Ascending aorta (tissue), 2 donors: Measurements from ENCODE around the gene SLC17A9. TPM values are rescaled to one million over a fixed set of nuclear protein-coding genes. Genes with fewer than 3 reads are reported as not detected.

Experiments used
- DNase-seq, 2 donors: peaks; one replicate each; pipeline ENCODE4 v3.0.0-alpha.2; 2019; ENCODE audit warnings: low spot score in 2 of 2
- H3K27ac ChIP-seq, 2 donors: fragments of 200-600 bp; sonication (generic); one replicate each; pipeline ENCODE4 v1.5.1; 2016 to 2017; ENCODE audit warnings: mild to moderate bottlenecking in 1 of 2
- H3K27me3 ChIP-seq: fragments of 200-600 bp; sonication (generic); one replicate; pipeline ENCODE4 v1.5.1; 2017
- H3K36me3 ChIP-seq, 2 donors: fragments of 200-600 bp; sonication (generic); one replicate each; pipeline ENCODE4 v1.5.1; 2016
- H3K4me1 ChIP-seq, 2 donors: fragments of 200-600 bp; sonication (generic); one replicate each; pipeline ENCODE4 v1.5.1; 2016 to 2017; ENCODE audit warnings: mild to moderate bottlenecking in 1 of 2
- H3K4me3 ChIP-seq, 2 donors: fragments of 200-600 bp; sonication (generic); one replicate each; pipeline ENCODE4 v1.5.1; 2016 to 2017; ENCODE audit warnings: mild to moderate bottlenecking in 1 of 2
- H3K9me3 ChIP-seq, 2 donors: fragments of 200-600 bp; sonication (generic); one replicate each; pipeline ENCODE4 v1.5.1; 2016
- intact Hi-C: fragments of 100-400 bp; cut with DNase I; formaldehyde crosslinking; loops from one replicate; pipeline ENCODE4 v1.15.1; 2023
- total RNA-seq: library from RNA; depleted of rRNA; stranded (reverse); fragments of >200 nt; gene quantifications from one replicate; pipeline ENCODE4 v1.1.0, GENCODE V29; 2016
- TF ChIP-seq, protein P1 (sequence below), 3 experiments: fragments of 200-600 bp in 2 of 3; fragments of 450-650 bp in 1 of 3; sonication (generic) in 2 of 3; IDR thresholded peaks; one replicate each; pipeline ENCODE4 v1.5.1; 2016 to 2019; ENCODE audit warnings: antibody characterized with exemption in 3 of 3, mild to moderate bottlenecking in 1 of 3, moderate library complexity in 1 of 3

SLC17A9 gene
- total RNA-seq, 1 donor from 2014 or later = 30.0 TPM

DNA sequence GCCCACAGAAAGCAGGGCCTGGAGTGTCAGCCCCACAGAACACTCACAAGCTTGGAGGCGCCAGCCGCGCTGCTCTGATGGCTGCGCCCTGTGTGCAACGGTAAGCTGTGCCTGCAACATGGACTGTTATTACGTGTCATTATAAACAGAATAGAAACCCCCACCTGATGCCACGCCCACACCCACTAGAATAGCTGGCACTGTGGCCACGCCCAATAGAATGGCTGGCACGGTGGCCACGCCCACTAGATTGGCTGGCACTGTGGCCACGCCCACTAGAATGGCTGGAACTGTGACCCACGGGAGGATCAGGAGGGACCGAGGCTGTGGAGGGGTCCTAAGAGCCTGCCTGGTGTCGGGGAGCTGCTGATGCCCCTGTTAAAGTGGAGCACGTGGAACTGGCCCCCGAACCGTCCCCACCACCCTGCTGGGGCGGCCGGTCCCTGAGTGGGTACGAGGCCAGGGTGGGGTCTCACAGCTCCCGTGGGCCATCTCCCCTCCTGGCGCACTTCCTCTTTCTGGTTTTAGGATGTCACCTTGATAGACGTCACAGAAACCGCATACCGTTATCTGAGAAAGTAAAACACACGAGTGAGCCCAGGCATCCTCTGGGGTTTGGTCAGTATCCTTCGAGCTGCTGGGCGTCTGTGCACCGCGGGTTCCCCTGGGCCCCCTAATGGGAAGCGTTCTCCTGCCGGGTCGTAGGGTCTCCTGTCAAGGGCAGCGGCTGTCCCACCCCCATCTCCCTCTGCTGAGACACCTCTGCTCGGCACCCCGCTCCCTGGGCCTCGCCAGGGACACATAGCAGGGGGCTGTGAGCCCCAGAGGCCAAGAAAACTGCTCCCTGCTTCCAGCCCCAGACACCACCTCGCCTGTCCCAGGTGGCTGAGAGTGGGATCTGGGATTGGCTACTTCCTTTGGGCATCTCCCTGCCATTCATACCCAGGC, 25.4 kb downstream of the SLC17A9 start:
- DNase-seq = no peak
- no peak overlapping the region for H3K4me3 ChIP-seq
- no peak overlapping the region for H3K27ac ChIP-seq
- no peaks in the 10 kb centered on the region for H3K4me1 ChIP-seq
- intact Hi-C loops = no loop called here
- H3K36me3 ChIP-seq = no peaks in the 10 kb centered on the region
- no peaks in the 10 kb centered on the region for H3K27me3 ChIP-seq
- TF ChIP-seq, protein P1, sequence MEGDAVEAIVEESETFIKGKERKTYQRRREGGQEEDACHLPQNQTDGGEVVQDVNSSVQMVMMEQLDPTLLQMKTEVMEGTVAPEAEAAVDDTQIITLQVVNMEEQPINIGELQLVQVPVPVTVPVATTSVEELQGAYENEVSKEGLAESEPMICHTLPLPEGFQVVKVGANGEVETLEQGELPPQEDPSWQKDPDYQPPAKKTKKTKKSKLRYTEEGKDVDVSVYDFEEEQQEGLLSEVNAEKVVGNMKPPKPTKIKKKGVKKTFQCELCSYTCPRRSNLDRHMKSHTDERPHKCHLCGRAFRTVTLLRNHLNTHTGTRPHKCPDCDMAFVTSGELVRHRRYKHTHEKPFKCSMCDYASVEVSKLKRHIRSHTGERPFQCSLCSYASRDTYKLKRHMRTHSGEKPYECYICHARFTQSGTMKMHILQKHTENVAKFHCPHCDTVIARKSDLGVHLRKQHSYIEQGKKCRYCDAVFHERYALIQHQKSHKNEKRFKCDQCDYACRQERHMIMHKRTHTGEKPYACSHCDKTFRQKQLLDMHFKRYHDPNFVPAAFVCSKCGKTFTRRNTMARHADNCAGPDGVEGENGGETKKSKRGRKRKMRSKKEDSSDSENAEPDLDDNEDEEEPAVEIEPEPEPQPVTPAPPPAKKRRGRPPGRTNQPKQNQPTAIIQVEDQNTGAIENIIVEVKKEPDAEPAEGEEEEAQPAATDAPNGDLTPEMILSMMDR (IDR thresholded peaks at IDR 0.05) = no peak
- no peaks in the 10 kb centered on the region for H3K9me3 ChIP-seq

DNA sequence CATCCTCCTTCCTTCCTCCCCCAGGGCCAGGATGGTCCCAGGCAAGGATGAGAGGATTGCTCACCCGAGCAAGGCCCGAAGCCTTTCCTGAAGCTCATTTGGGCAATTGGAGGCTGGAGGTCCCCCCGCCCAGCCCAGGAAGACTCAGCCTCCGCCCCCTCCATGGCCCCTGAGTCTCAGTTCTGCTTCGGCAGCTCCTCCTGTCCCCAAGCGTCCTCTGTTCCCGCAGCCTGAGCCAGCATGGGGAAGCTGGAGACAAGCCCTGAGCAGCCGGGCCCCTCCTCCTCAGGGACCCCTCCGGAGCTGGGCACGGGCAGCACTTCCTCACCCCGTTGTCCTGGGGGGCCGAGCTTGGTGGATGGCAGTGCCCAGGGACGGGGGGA, 26.0 kb downstream of the SLC17A9 start:
- intact Hi-C loops = no loop called here
- no peaks in the 10 kb centered on the region for H3K27me3 ChIP-seq
- TF ChIP-seq, protein P1 (IDR thresholded peaks at IDR 0.05) = no peak

GRCh38 chr20:62979310-62979709, 26.8 kb downstream of the SLC17A9 start:
- Histone ChIP-seq H3K36me3 (no peaks in the 10 kb centered on the region), H3K4me1 (no peaks in the 10 kb centered on the region), H3K27ac (no peak overlapping the region), H3K27me3 (no peaks in the 10 kb centered on the region), H3K9me3 (no peaks in the 10 kb centered on the region), H3K4me3 (no peak overlapping the region)
- no peak for DNase-seq
- intact Hi-C loops = no loop called here
- TF ChIP-seq, protein P1 (IDR thresholded peaks at IDR 0.05) = no peak

More for the DNA sequence above, 26.0 kb downstream of the SLC17A9 start:
- Histone ChIP-seq H3K4me1 (no peaks in the 10 kb centered on the region), H3K4me3 (no peak overlapping the region), H3K36me3 (no peaks in the 10 kb centered on the region), H3K9me3 (no peaks in the 10 kb centered on the region), H3K27ac (no peak overlapping the region)
- DNase-seq = no peak

DNA sequence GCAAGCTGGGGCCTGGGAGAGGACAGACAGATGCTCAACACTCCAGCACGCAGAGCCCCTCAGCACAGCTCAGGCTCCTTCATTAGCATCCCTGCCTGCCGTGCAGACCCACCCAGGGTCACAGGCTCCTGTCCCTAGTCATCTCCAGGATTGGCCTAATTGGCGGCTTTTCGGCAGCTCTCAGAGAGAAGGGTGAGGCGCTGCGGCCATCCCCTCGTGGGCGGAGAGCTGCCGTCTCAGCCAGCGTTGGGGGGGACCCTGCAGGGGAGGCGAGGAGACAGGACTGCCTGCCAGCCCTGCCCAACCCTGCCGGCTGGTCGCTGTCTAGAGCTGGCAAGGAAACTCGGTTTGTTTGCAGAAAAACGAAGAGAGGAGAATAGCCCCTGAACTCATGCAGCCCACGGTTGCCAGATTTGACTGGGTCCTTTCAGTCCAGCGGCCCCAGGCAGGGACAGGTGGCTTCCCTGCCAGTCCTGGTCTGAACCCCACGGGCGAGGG, 27.4 kb downstream of the SLC17A9 start:
- Histone ChIP-seq H3K9me3 (no peaks in the 10 kb centered on the region), H3K27me3 (no peaks in the 10 kb centered on the region), H3K27ac (no peak overlapping the region), H3K4me3 (no peak overlapping the region), H3K36me3 (no peaks in the 10 kb centered on the region), H3K4me1 (no peaks in the 10 kb centered on the region)
- TF ChIP-seq, protein P1 (IDR thresholded peaks at IDR 0.05) = no peak
- intact Hi-C loops = no loop called here
- DNase-seq = no peak

DNA sequence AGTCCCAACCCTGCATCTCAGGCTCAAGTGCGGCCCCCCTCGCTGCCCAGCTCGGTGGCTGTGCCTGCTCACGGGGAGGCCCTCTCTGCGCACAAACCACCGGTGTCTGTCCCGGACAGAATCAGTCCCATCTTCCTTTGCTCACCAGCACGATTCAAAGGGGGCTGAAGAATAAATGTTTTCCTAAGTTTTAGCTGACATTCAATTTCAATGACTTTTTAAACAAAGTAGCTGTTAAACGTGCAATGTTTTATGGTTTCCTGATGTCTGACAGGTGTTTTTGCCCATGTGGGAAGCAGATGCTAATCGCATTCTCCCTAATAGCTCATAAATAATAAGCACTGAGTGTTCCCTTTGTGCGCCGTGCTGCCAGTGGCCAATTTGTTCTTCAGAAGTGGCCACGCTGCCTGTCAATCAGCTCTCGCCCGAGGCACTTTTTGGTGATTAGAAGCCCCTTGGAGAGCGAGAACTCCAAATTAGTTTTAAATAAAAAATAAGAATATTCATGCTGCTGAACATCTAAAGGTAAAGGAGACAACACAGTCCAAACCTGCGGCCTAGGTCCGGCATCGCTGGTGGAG, 28.0 kb downstream of the SLC17A9 start:
- TF ChIP-seq, protein P1 (IDR thresholded peaks at IDR 0.05) = no peak
- DNase-seq = no peak
- no peaks in the 10 kb centered on the region for H3K9me3 ChIP-seq
- no peak overlapping the region for H3K4me3 ChIP-seq
- H3K4me1 ChIP-seq = no peaks in the 10 kb centered on the region
- intact Hi-C loops = no loop called here
- H3K27ac ChIP-seq = no peak overlapping the region
- no peaks in the 10 kb centered on the region for H3K27me3 ChIP-seq
- H3K36me3 ChIP-seq = no peaks in the 10 kb centered on the region
